HEK293 (cell line): ENCODE measurements around the gene CROT.

Experiments used
- CTCF ChIA-PET: fragments of 350-600 bp; formaldehyde crosslinking; extraction: SDS; loops from one replicate; lab custom pipeline; 2021; ENCODE audit warnings: antibody characterized with exemption; lab: Yijun Ruan, JAX
- POLR2A ChIA-PET: fragments of 300-600 bp; formaldehyde crosslinking; extraction: SDS; loops from one replicate; lab custom pipeline; 2020; ENCODE audit warnings: antibody characterized with exemption, inconsistent platforms; lab: Yijun Ruan, JAX
- H3K27ac ChIP-seq: fragments of 200-500 bp; sonication (Bioruptor generic); 2 replicates; pipeline ENCODE4 v1.5.1; 2014; ENCODE audit warnings: low read depth, low read length, control low read depth, inconsistent platforms; ENCODE audit errors: extremely low read depth
- H3K36me3 ChIP-seq, 2 experiments: fragments of 200-500 bp in 1 of 2; sonication (Bioruptor generic) in 1 of 2; 1 replicate in 1 of 2; 2 replicates in 1 of 2; pipeline ENCODE4 v1.5.1; 2014 to 2017; ENCODE audit warnings: inconsistent platforms in 2 of 2, low read length in 2 of 2; ENCODE audit not compliant: control insufficient read depth in 2 of 2, insufficient read depth in 1 of 2
- H3K4me1 ChIP-seq: fragments of 200-500 bp; sonication (Bioruptor generic); 2 replicates; pipeline ENCODE4 v1.5.1; 2014; ENCODE audit warnings: mild to moderate bottlenecking, low read length, inconsistent platforms; ENCODE audit not compliant: control insufficient read depth, insufficient read depth
- H3K4me3 ChIP-seq: 2 replicates; pipeline ENCODE4 v1.5.1; 2011; ENCODE audit warnings: low read depth, mild to moderate bottlenecking, control low read depth, low read length, moderate library complexity
- H3K9me3 ChIP-seq: fragments of 200-500 bp; sonication (Bioruptor generic); 2 replicates; pipeline ENCODE4 v1.5.1; 2014; ENCODE audit warnings: low read depth, low read length, inconsistent platforms; ENCODE audit not compliant: control insufficient read depth, insufficient read depth
- GFI1B ChIP-seq: fragments of 450-650 bp; formaldehyde crosslinking; IDR thresholded peaks from 2 replicates; pipeline ENCODE4 v1.5.1; 2016; ENCODE audit warnings: missing biosample characterization, missing genetic modification characterization
- OSR2 ChIP-seq: fragments of 450-650 bp; formaldehyde crosslinking; IDR thresholded peaks from 2 replicates; pipeline ENCODE4 v1.5.1; 2016; ENCODE audit warnings: missing biosample characterization, missing genetic modification characterization
- OVOL3 ChIP-seq: fragments of 450-650 bp; formaldehyde crosslinking; IDR thresholded peaks from 2 replicates; pipeline ENCODE4 v1.5.1; 2016; ENCODE audit warnings: missing biosample characterization, missing genetic modification characterization
- SP7 ChIP-seq: fragments of 450-650 bp; formaldehyde crosslinking; IDR thresholded peaks from 2 replicates; pipeline ENCODE4 v1.5.1; 2016; ENCODE audit warnings: missing biosample characterization, missing genetic modification characterization
- TSHZ1 ChIP-seq: fragments of 450-650 bp; formaldehyde crosslinking; IDR thresholded peaks from 2 replicates; pipeline ENCODE4 v1.5.1; 2016; ENCODE audit warnings: missing biosample characterization, missing genetic modification characterization, borderline replicate concordance
- ZBTB8A ChIP-seq: fragments of 450-650 bp; formaldehyde crosslinking; IDR thresholded peaks from 2 replicates; pipeline ENCODE4 v1.5.1; 2016; ENCODE audit warnings: missing biosample characterization, missing genetic modification characterization
- ZEB2 ChIP-seq: fragments of 450-650 bp; formaldehyde crosslinking; IDR thresholded peaks from 2 replicates; pipeline ENCODE4 v1.5.1; 2016; ENCODE audit warnings: missing biosample characterization, missing genetic modification characterization
- ZNF157 ChIP-seq: fragments of 450-650 bp; formaldehyde crosslinking; IDR thresholded peaks from 2 replicates; pipeline ENCODE4 v1.5.1; 2016; ENCODE audit warnings: missing biosample characterization, missing genetic modification characterization
- ZNF223 ChIP-seq: fragments of 450-650 bp; formaldehyde crosslinking; IDR thresholded peaks from 2 replicates; pipeline ENCODE4 v1.5.1; 2016; ENCODE audit warnings: missing biosample characterization, missing genetic modification characterization
- ZNF350 ChIP-seq: fragments of 450-650 bp; formaldehyde crosslinking; IDR thresholded peaks from 2 replicates; pipeline ENCODE4 v1.5.0; 2017; ENCODE audit warnings: missing biosample characterization, mild to moderate bottlenecking, missing genetic modification characterization
- ZNF404 ChIP-seq: fragments of 450-650 bp; formaldehyde crosslinking; IDR thresholded peaks from 2 replicates; pipeline ENCODE4 v1.5.1; 2017; ENCODE audit warnings: missing biosample characterization, missing genetic modification characterization
- ZNF423 ChIP-seq: fragments of 450-650 bp; formaldehyde crosslinking; IDR thresholded peaks from 2 replicates; pipeline ENCODE4 v1.5.1; 2016; ENCODE audit warnings: missing biosample characterization, missing genetic modification characterization
- ZNF449 ChIP-seq: fragments of 450-650 bp; formaldehyde crosslinking; IDR thresholded peaks from 2 replicates; pipeline ENCODE4 v1.5.1; 2017; ENCODE audit warnings: missing biosample characterization, mild to moderate bottlenecking, missing genetic modification characterization, moderate library complexity
- ZNF510 ChIP-seq: fragments of 450-650 bp; formaldehyde crosslinking; IDR thresholded peaks from 2 replicates; pipeline ENCODE4 v1.5.1; 2018; ENCODE audit warnings: mild to moderate bottlenecking, missing genetic modification characterization, missing biosample characterization; ENCODE audit not compliant: insufficient replicate concordance
- ZNF654 ChIP-seq: fragments of 450-650 bp; formaldehyde crosslinking; IDR thresholded peaks from 2 replicates; pipeline ENCODE4 v1.5.1; 2016; ENCODE audit warnings: low read depth, missing biosample characterization, missing genetic modification characterization
- ZNF660 ChIP-seq: fragments of 450-650 bp; IDR thresholded peaks from 2 replicates; pipeline ENCODE4 v1.5.1; 2018; ENCODE audit warnings: missing biosample characterization, mild to moderate bottlenecking, missing genetic modification characterization
- TF ChIP-seq, protein P1 (sequence below): fragments of 450-650 bp; formaldehyde crosslinking; IDR thresholded peaks from 2 replicates; pipeline ENCODE4 v1.5.1; 2016; ENCODE audit warnings: missing biosample characterization, missing genetic modification characterization, borderline replicate concordance

CROT gene

DNA sequence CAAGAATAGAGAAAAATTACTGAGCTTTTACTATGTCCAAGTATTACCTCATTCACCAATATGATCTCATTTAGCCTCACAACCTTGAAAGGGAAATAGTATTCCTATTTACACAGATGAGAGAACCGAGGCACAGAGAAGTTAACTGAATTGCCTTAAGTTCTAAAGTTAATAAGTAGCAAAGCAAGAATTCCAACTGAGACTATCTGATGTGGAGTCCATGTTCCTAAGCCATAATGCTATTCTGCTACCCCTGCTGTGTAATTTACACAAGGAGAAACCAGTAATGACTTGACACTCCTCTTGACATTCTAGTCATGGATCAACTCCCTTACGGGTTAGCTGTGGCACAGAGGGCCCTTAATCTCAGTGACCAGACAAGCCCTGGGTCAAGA is 69.3 kb downstream of the CROT start:
- Histone ChIP-seq H3K36me3 (no peaks in the 10 kb centered on the region), H3K9me3 (no peaks in the 10 kb centered on the region), H3K4me1 (no peaks in the 10 kb centered on the region), H3K4me3 (no peak overlapping the region)
- ChIA-PET CTCF (interaction anchor here (0.6 to 9.6 kb wide), 10 partner anchors 11 to 546 kb away, joined by 3 to 163 read pairs (median 3); no protein-coding TSS in a partner anchor), POLR2A (interaction anchor here (0.5 kb wide), 1 partner anchor 120 kb away, joined by 3 read pairs; no protein-coding TSS in a partner anchor)
- TF ChIP-seq OSR2 (tag by site-specific recombination) (no peak), ZNF510 (tag by site-specific recombination) (no peak), ZNF423 (no peak)
- TF ChIP-seq, all 188 proteins: peak for 0
- H3K27ac ChIP-seq = no peak overlapping the region

- Histone ChIP-seq H3K36me3 (no peaks in the 10 kb centered on the region), H3K27ac (no peak overlapping the region), H3K9me3 (no peaks in the 10 kb centered on the region), H3K4me3 (no peak overlapping the region), H3K4me1 (no peaks in the 10 kb centered on the region)
- ChIA-PET CTCF (interaction anchor here (0.6 to 9.6 kb wide), 23 partner anchors 10 to 470 kb away, joined by 3 to 163 read pairs (median 3); partner anchors contain the start of gene CROT), POLR2A (interaction anchor here (0.6 kb wide), 1 partner anchor 489 kb away, joined by 6 read pairs; no protein-coding TSS in a partner anchor)
- TF ChIP-seq ZEB2 (tag by site-specific recombination) (no peak), ZNF660 (tag by site-specific recombination) (peak; percentile 50; the same call in 1 of the 2 replicates), ZNF654 (tag by site-specific recombination) (peak; percentile 72)
These were observed 71.5 kb downstream of the CROT start for GRCh38 chr7:87416682-87417587.

DNA sequence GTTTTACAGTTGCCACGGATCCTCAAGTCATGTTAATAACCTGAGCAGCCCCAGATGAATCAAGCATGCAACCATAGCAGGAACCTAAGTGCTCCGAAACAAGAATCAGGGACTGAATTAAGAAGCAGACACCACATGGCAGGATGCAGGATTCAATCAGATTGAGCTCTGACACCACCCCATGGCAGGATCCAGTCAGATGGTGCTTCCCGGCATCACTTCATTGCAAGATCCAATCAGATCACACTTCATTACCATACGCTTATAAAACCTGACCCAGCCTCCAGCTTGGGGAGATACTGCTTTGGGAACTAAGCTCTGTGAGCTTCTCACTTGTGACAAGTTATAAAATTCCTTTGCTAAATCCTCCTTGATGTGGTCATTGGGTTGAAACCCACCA is 74.7 kb downstream of the CROT start:
- Histone ChIP-seq H3K9me3 (no peaks in the 10 kb centered on the region), H3K4me3 (no peak overlapping the region), H3K27ac (no peak overlapping the region), H3K4me1 (no peaks in the 10 kb centered on the region), H3K36me3 (no peaks in the 10 kb centered on the region)
- CTCF ChIA-PET = interaction anchor here (1.0 to 9.6 kb wide), 3 partner anchors 8 to 104 kb away, joined by 5 to 163 read pairs (median 7); no protein-coding TSS in a partner anchor
- TF ChIP-seq ZNF223 (tag by site-specific recombination) = no peak
- TF ChIP-seq ZBTB8A = no peak
- TF ChIP-seq SP7 (tag by site-specific recombination) = no peak
- TF ChIP-seq, protein P1, sequence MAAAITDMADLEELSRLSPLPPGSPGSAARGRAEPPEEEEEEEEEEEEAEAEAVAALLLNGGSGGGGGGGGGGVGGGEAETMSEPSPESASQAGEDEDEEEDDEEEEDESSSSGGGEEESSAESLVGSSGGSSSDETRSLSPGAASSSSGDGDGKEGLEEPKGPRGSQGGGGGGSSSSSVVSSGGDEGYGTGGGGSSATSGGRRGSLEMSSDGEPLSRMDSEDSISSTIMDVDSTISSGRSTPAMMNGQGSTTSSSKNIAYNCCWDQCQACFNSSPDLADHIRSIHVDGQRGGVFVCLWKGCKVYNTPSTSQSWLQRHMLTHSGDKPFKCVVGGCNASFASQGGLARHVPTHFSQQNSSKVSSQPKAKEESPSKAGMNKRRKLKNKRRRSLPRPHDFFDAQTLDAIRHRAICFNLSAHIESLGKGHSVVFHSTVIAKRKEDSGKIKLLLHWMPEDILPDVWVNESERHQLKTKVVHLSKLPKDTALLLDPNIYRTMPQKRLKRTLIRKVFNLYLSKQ (tag by site-specific recombination) = no peak
- no peak for TF ChIP-seq ZNF157 (tag by site-specific recombination)
- TF ChIP-seq GFI1B = no peak
- no peak for TF ChIP-seq OVOL3 (tag by site-specific recombination)
- no peak for TF ChIP-seq ZNF404 (tag by site-specific recombination)
- TF ChIP-seq ZNF350 (tag by site-specific recombination) = no peak
- no peak for TF ChIP-seq ZNF449
- no peak for TF ChIP-seq TSHZ1 (tag by site-specific recombination)
- POLR2A ChIA-PET = no interaction called here
